ENCODE results near the gene LETMD1.

GRCh38 chr12:51009056-51009440 lies 39.1 kb upstream of the LETMD1 start:
- TF ChIP-seq POLR2A (IDR thresholded peaks at IDR 0.05), result peak; percentile 38
- TF ChIP-seq, protein P1, sequence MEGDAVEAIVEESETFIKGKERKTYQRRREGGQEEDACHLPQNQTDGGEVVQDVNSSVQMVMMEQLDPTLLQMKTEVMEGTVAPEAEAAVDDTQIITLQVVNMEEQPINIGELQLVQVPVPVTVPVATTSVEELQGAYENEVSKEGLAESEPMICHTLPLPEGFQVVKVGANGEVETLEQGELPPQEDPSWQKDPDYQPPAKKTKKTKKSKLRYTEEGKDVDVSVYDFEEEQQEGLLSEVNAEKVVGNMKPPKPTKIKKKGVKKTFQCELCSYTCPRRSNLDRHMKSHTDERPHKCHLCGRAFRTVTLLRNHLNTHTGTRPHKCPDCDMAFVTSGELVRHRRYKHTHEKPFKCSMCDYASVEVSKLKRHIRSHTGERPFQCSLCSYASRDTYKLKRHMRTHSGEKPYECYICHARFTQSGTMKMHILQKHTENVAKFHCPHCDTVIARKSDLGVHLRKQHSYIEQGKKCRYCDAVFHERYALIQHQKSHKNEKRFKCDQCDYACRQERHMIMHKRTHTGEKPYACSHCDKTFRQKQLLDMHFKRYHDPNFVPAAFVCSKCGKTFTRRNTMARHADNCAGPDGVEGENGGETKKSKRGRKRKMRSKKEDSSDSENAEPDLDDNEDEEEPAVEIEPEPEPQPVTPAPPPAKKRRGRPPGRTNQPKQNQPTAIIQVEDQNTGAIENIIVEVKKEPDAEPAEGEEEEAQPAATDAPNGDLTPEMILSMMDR (IDR thresholded peaks at IDR 0.05), result no peak

All from right lobe of liver (tissue), 4 donors.